ENCODE results near the gene TNNT1.
A peak's percentile ranks its signal among the peaks of the same experiment; 100 is the strongest.

TNNT1 gene

GRCh38 chr19:55165952-55166529, 17.0 kb upstream of the TNNT1 start (continued):
- no peak for TF ChIP-seq ZNF26 (tag by site-specific recombination; IDR thresholded peaks at IDR 0.05)
- no peak for TF ChIP-seq MZF1 (tag by site-specific recombination; IDR thresholded peaks at IDR 0.05; ENCODE audit: borderline replicate concordance)
- TF ChIP-seq ELK4 (IDR thresholded peaks at IDR 0.05; ENCODE audit: borderline replicate concordance, low read depth, low read length), result no peak
- no peak for TF ChIP-seq HOXD13 (CRISPR knock-in tag; IDR thresholded peaks at IDR 0.05; ENCODE audit: borderline replicate concordance)
- TF ChIP-seq ZNF677 (tag by site-specific recombination; IDR thresholded peaks at IDR 0.05), result no peak
- TF ChIP-seq ZBTB1 (tag by site-specific recombination; IDR thresholded peaks at IDR 0.05), result no peak
- TF ChIP-seq GLI2 (tag by site-specific recombination; IDR thresholded peaks at IDR 0.05; ENCODE audit: borderline replicate concordance, low read depth), result no peak
- no peak for TF ChIP-seq MYNN (tag by site-specific recombination; IDR thresholded peaks at IDR 0.05; ENCODE audit: borderline replicate concordance)
- TF ChIP-seq ZEB2 (tag by site-specific recombination; IDR thresholded peaks at IDR 0.05), result peak; percentile 57; the same call in 1 of the 2 replicates
- TF ChIP-seq ZNF704 (tag by site-specific recombination; IDR thresholded peaks at IDR 0.05), result no peak
- TF ChIP-seq ZFP69B (tag by site-specific recombination; IDR thresholded peaks at IDR 0.05), result peak; percentile 33; the same call in 1 of the 2 replicates
- TF ChIP-seq ZNF768 (tag by site-specific recombination; IDR thresholded peaks at IDR 0.05), result no peak
- no peak for TF ChIP-seq FEZF1 (tag by site-specific recombination; IDR thresholded peaks at IDR 0.05)
- TF ChIP-seq ZNF274 (IDR thresholded peaks at IDR 0.05; ENCODE audit: low read length), result no peak
- no peak for TF ChIP-seq ZNF274 (tag by site-specific recombination; IDR thresholded peaks at IDR 0.05; ENCODE audit: borderline replicate concordance)
- no peak for TF ChIP-seq ZFP3 (tag by site-specific recombination; IDR thresholded peaks at IDR 0.05; ENCODE audit: low read depth)
- TF ChIP-seq ZNF521 (tag by site-specific recombination; IDR thresholded peaks at IDR 0.05), result no peak
- TF ChIP-seq ZNF302 (tag by site-specific recombination; IDR thresholded peaks at IDR 0.05; ENCODE audit: low read depth), result no peak; the same call in 1 of the 2 replicates
- no peak for TF ChIP-seq ZNF623 (tag by site-specific recombination; IDR thresholded peaks at IDR 0.05)
- no peak for TF ChIP-seq ZNF23 (tag by site-specific recombination; IDR thresholded peaks at IDR 0.05; ENCODE audit: borderline replicate concordance)
- peak; percentile 69; the same call in 1 of the 2 replicates for TF ChIP-seq BCL11B (tag by site-specific recombination; IDR thresholded peaks at IDR 0.05; ENCODE audit: low read depth)
- no peak for TF ChIP-seq ZNF280C (tag by site-specific recombination; IDR thresholded peaks at IDR 0.05)
- no peak; the same call in 1 of the 2 replicates for TF ChIP-seq YY2 (tag by site-specific recombination; IDR thresholded peaks at IDR 0.05)
- no peak for TF ChIP-seq ZSCAN18 (tag by site-specific recombination; IDR thresholded peaks at IDR 0.05)
- no peak for TF ChIP-seq GFI1B (tag by site-specific recombination; IDR thresholded peaks at IDR 0.05)
- TF ChIP-seq TRIM28 (IDR thresholded peaks at IDR 0.05; ENCODE audit: borderline replicate concordance, low read length), result no peak
- TF ChIP-seq OVOL3 (tag by site-specific recombination; IDR thresholded peaks at IDR 0.05), result no peak
- TF ChIP-seq ZNF658 (tag by site-specific recombination; IDR thresholded peaks at IDR 0.05), result no peak
- TF ChIP-seq ZNF48 (tag by site-specific recombination; IDR thresholded peaks at IDR 0.05), result no peak
- no peak for TF ChIP-seq ZNF473 (tag by site-specific recombination; IDR thresholded peaks at IDR 0.05)
- peak; percentile 63; the same call in 1 of the 2 replicates for TF ChIP-seq ZNF501 (tag by site-specific recombination; IDR thresholded peaks at IDR 0.05)
- no peak for TF ChIP-seq ZNF580 (tag by site-specific recombination; IDR thresholded peaks at IDR 0.05)
- TF ChIP-seq ZNF621 (tag by site-specific recombination; IDR thresholded peaks at IDR 0.05), result no peak
